ENCODE measurements around the gene PDE3B. TPM values are rescaled to one million over a fixed set of nuclear protein-coding genes. Genes with fewer than 3 reads are reported as not detected.

PDE3B gene
- total and polyA plus RNA-seq, 2 of the 8 experiments (the other 6 are each of a cell fraction or from before 2014, with no cell fraction given) = 2.7 to 10.9 TPM

- no peak for TF ChIP-seq MAFK (IDR thresholded peaks at IDR 0.05; ENCODE audit: low read depth, low read length)
- TF ChIP-seq MAX (IDR thresholded peaks at IDR 0.05) = 0 out of 2 replicates have a peak, but pooled peaks have one; percentile 16
- no peak for TF ChIP-seq CTBP2 (IDR thresholded peaks at IDR 0.05; ENCODE audit: borderline replicate concordance, insufficient read depth, insufficient read length, low read length)
- TF ChIP-seq KDM4A (IDR thresholded peaks at IDR 0.05; ENCODE audit: low read depth, low read length, severe bottlenecking) = peak; percentile 94
- peak; percentile 51 for TF ChIP-seq TAF7 (optimal IDR thresholded peaks at IDR 0.05; ENCODE audit: borderline replicate concordance, low read depth, low read length)
- TF ChIP-seq ASH2L (IDR thresholded peaks at IDR 0.05; ENCODE audit: low read length) = peak; percentile 69
- peak; percentile 78 for TF ChIP-seq POLR2AphosphoS5 (IDR thresholded peaks at IDR 0.05; ENCODE audit: low read depth, low read length)
- peak; percentile 57 for TF ChIP-seq EZH2 (IDR thresholded peaks at IDR 0.05; ENCODE audit: low read depth, low read length, severe bottlenecking)
- peak; percentile 77; the same call in 1 of the 2 replicates for TF ChIP-seq RBBP5 (IDR thresholded peaks at IDR 0.05; ENCODE audit: borderline replicate concordance, low read depth, low read length)
- TF ChIP-seq TAF1 (IDR thresholded peaks at IDR 0.05; ENCODE audit: low read depth, low read length) = peak; percentile 45
- TF ChIP-seq POLR2A (IDR thresholded peaks at IDR 0.05; ENCODE audit: control extremely low read depth in 1 of 2, low read depth in 2 of 2, low read length in 2 of 2) = peak; percentile 6 to 82
- peak; percentile 28; the same call in 1 of the 2 replicates for TF ChIP-seq KDM1A (IDR thresholded peaks at IDR 0.05; ENCODE audit: borderline replicate concordance, low read length)
Observed at GRCh38 chr11:14644226-14645014, 816 bp downstream of the PDE3B start (continued).

Data from H1 (cell line).